SK-N-SH (cell line): Measurements from ENCODE around the gene LCN6. TPM values are rescaled to one million over a fixed set of nuclear protein-coding genes. Genes with fewer than 3 reads are reported as not detected.
A peak's percentile ranks its signal among the peaks of the same experiment; 100 is the strongest.

Source experiments
- CTCF ChIA-PET: fragments of 300-600, 350-600 bp; formaldehyde crosslinking; extraction: SDS; loops from one replicate; lab custom pipeline; 2021; lab: Yijun Ruan, JAX
- POLR2A ChIA-PET: fragments of 350-600 bp; sonication (Branson Sonifier 250); formaldehyde crosslinking; extraction: SDS; loops from one replicate; lab custom pipeline; 2020; ENCODE audit warnings: antibody characterized with exemption, inconsistent platforms; lab: Yijun Ruan, JAX
- DNase-seq: peaks from one replicate; pipeline ENCODE4 v3.0.0; 2012
- H2AFZ ChIP-seq: fragments of 200-600 bp; sonication (generic); 2 replicates; pipeline ENCODE4 v1.8.1; 2016; ENCODE audit warnings: antibody characterized with exemption, mild to moderate bottlenecking, low read depth
- H3F3A ChIP-seq: fragments of 200-600 bp; sonication (generic); replicated peaks from 2 replicates; pipeline ENCODE3; 2016; ENCODE audit warnings: antibody characterized with exemption, mild to moderate bottlenecking; ENCODE audit not compliant: insufficient read depth
- H3K27ac ChIP-seq, 2 experiments: fragments of 200-500 bp in 1 of 2; fragments of 200-600 bp in 1 of 2; sonication (Bioruptor generic) in 1 of 2; sonication (generic), shearing (Covaris generic) in 1 of 2; 2 replicates each; pipeline versions ENCODE4 v1.5.1 to v1.6.1; 2014 to 2016; ENCODE audit warnings: low read depth in 2 of 2, inconsistent platforms in 1 of 2, low read length in 1 of 2, mild to moderate bottlenecking in 1 of 2, mixed read lengths in 1 of 2
- H3K27me3 ChIP-seq: fragments of 200-600 bp; sonication (generic), shearing (Covaris generic); 2 replicates; pipeline ENCODE4 v1.6.1; 2016; ENCODE audit warnings: mixed run types; ENCODE audit not compliant: insufficient read depth
- H3K36me3 ChIP-seq, 2 experiments: fragments of 200-500 bp in 1 of 2; fragments of 200-600 bp in 1 of 2; sonication (Bioruptor generic) in 1 of 2; sonication (generic) in 1 of 2; replicated peaks in 1 of 2; 2 replicates each; pipeline versions ENCODE3 to v1.5.1; 2014 to 2016; ENCODE audit warnings: low read length in 1 of 2, mild to moderate bottlenecking in 1 of 2; ENCODE audit not compliant: insufficient read depth in 2 of 2, control insufficient read depth in 1 of 2
- H3K4me1 ChIP-seq, 2 experiments: fragments of 200-500 bp in 1 of 2; fragments of 200-600 bp in 1 of 2; sonication (Bioruptor generic) in 1 of 2; sonication (generic), shearing (Covaris generic) in 1 of 2; 2 replicates each; pipeline versions ENCODE4 v1.5.1 to v1.6.1; 2014 to 2016; ENCODE audit warnings: low read depth in 1 of 2, low read length in 1 of 2, mixed run types in 1 of 2; ENCODE audit not compliant: insufficient read depth in 2 of 2, control insufficient read depth in 1 of 2
- H3K4me2 ChIP-seq: fragments of 200-600 bp; sonication (generic), shearing (Covaris generic); 2 replicates; pipeline ENCODE4 v1.6.1; 2017; ENCODE audit warnings: mixed run types
- H3K4me3 ChIP-seq, 2 experiments: fragments of 200-500 bp in 1 of 2; fragments of 200-600 bp in 1 of 2; sonication (Bioruptor generic) in 1 of 2; sonication (generic), shearing (Covaris generic) in 1 of 2; 2 replicates each; pipeline versions ENCODE4 v1.5.1 to v1.8.1; 2014 to 2016; ENCODE audit warnings: low read depth in 2 of 2, inconsistent platforms in 1 of 2, low read length in 1 of 2, mild to moderate bottlenecking in 1 of 2, mixed read lengths in 1 of 2, moderate library complexity in 1 of 2
- H3K79me2 ChIP-seq: fragments of 200-600 bp; sonication (generic); 2 replicates; pipeline ENCODE4 v1.8.1; 2017; ENCODE audit warnings: mild to moderate bottlenecking; ENCODE audit not compliant: insufficient read depth
- H3K9ac ChIP-seq: fragments of 200-600 bp; sonication (generic); 2 replicates; pipeline ENCODE4 v1.6.1; 2017; ENCODE audit warnings: mixed run types
- H3K9me2 ChIP-seq: fragments of 200-600 bp; sonication (generic); 2 replicates; pipeline ENCODE4 v1.6.1; 2017; ENCODE audit warnings: mixed run types
- H3K9me3 ChIP-seq: fragments of 200-600 bp; sonication (generic); 2 replicates; pipeline ENCODE4 v1.6.1; 2017; ENCODE audit warnings: mixed run types, mild to moderate bottlenecking, moderate library complexity
- H4K20me1 ChIP-seq: fragments of 200-600 bp; sonication (generic); 2 replicates; pipeline ENCODE4 v1.6.1; 2017; ENCODE audit warnings: mild to moderate bottlenecking, mixed run types; ENCODE audit not compliant: insufficient read depth
- EP300 ChIP-seq, 2 experiments: IDR thresholded peaks; 2 replicates each; pipeline versions ENCODE4 v1.4.0 to v1.6.1; 2012; ENCODE audit warnings: borderline replicate concordance in 1 of 2, low read depth in 1 of 2, low read length in 1 of 2
- FOXJ3 ChIP-seq: sonication (generic); formaldehyde crosslinking; IDR thresholded peaks from 2 replicates; pipeline ENCODE4 v1.5.1; 2020; ENCODE audit warnings: mild to moderate bottlenecking, missing genetic modification reagents
- MXI1 ChIP-seq: IDR thresholded peaks from 2 replicates; pipeline ENCODE4 v1.6.1; 2012; ENCODE audit warnings: mild to moderate bottlenecking, low read depth, low read length, improper control_type of control experiment
- NRF1 ChIP-seq: IDR thresholded peaks from 2 replicates; pipeline ENCODE4 v1.6.1; 2012; ENCODE audit warnings: low read depth, mild to moderate bottlenecking, low read length
- POLR2AphosphoS5 ChIP-seq: IDR thresholded peaks from 2 replicates; pipeline ENCODE4 v1.6.1; 2012; ENCODE audit warnings: low read depth, low read length
- RCOR1 ChIP-seq: fragments of 150-350 bp; IDR thresholded peaks from 2 replicates; pipeline ENCODE4 v1.6.1; 2017; ENCODE audit warnings: antibody characterized with exemption, low read length
- RXRA ChIP-seq: IDR thresholded peaks from 2 replicates; pipeline ENCODE4 v1.4.0; 2012; ENCODE audit warnings: low read depth, mild to moderate bottlenecking, borderline replicate concordance
- TAF1 ChIP-seq: IDR thresholded peaks from 2 replicates; pipeline ENCODE4 v1.6.1; 2012; ENCODE audit warnings: low read depth, mild to moderate bottlenecking, low read length, moderate library complexity, borderline replicate concordance
- TCF12 ChIP-seq: IDR thresholded peaks from 2 replicates; pipeline ENCODE4 v1.4.0; 2012
- YY1 ChIP-seq: IDR thresholded peaks from 2 replicates; pipeline ENCODE4 v1.4.0; 2012; ENCODE audit warnings: low read depth, mild to moderate bottlenecking
- WGBS: methylation state at CpG from one replicate; pipeline ENCODE4 v1.1.6; 2017; ENCODE audit warnings: low lambda C conversion rate; 5-methylcytosine and 5-hydroxymethylcytosine counted together
- polyA plus RNA-seq, 3 experiments: library from polyadenylated mRNA; depleted of rRNA; stranded (reverse); fragments of >200 nt; gene quantifications; 2 replicates each; pipeline ENCODE4 v1.2.3, GENCODE V29; 2012
- TF ChIP-seq, protein P1 (sequence below): fragments of 200-600 bp; sonication (generic); IDR thresholded peaks from 2 replicates; pipeline ENCODE4 v1.6.1; 2017; ENCODE audit warnings: antibody characterized with exemption, mild to moderate bottlenecking, moderate library complexity
- TF ChIP-seq, protein P2 (sequence below): IDR thresholded peaks from 2 replicates; pipeline ENCODE4 v1.6.1; 2012; ENCODE audit warnings: mild to moderate bottlenecking, low read depth, low read length, moderate library complexity
- TF ChIP-seq, protein P3 (sequence below): IDR thresholded peaks from 2 replicates; pipeline ENCODE4 v1.4.0; 2012; ENCODE audit warnings: low read depth
- TF ChIP-seq, protein P4 (sequence below): IDR thresholded peaks from 2 replicates; pipeline ENCODE4 v1.4.0; 2012; ENCODE audit warnings: low read depth, borderline replicate concordance
- TF ChIP-seq, protein P5 (sequence below): fragments of 150-350 bp; IDR thresholded peaks from 2 replicates; pipeline ENCODE4 v1.6.1; 2017; ENCODE audit warnings: antibody characterized with exemption, low read length, low read depth, borderline replicate concordance

LCN6 gene
- polyA plus RNA-seq, 1 of the 3 experiments (the other 2 are of a cell fraction) = not detected

DNA sequence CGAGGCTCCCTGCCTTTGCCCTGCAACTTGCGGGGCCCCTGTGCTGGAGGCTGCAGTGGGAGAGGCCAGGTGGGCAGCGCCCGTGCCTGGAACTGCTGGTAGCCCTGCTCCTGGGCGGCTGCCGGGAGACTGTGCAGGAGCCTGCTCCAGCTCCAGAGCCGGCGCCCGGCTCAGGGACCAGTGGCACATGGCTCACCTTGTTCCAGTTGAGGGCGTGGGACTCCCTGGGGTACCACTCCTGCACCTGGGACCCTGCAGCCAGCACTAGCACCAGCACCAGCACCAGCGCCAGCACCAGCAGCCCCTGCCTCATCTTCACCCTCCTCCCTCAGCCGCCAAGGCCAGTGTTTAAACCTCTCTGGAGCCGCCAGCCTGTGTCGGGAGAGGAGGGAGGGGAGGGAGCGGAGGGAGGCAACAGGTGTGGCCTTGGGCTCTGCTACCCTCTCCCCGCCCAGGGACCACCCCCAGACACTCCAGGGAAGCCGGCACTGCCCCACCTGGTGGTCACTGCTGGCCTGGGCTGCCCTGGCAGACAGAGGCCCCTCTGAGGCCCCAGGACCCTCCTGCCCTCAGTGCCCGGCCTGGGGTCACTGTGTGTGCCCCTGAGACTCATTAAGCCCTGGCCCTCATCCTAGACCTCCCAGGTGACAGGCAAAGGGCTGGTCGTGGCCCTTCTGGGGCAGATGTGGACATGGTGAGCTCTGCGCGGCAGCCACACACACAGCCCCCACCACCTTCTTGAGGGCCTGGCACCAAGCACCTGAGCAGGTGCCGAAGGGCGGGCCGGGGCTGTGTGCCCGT, 5.5 kb downstream of the LCN6 start, which contains the start of gene LCN10:
TSS of gene LCN10 (minus strand) at position 350 of the 801 bp plus-strand sequence. CDS start at position 313, 37 bp downstream.
- Histone ChIP-seq H3F3A (no peaks in the 10 kb centered on the region), H3K4me3 (no peak within 1 kb of the TSS), H4K20me1 (no peaks in the 10 kb centered on the region), H3K36me3 (no peaks in the 10 kb centered on the region), H3K27me3 (no peaks in the 10 kb centered on the region), H3K27ac (no peak within 1 kb of the TSS), H3K9me2 (no peaks in the 10 kb centered on the region), H3K4me2 (no peak within 1 kb of the TSS), H3K4me1 (peaks cover 0 to 5% of the 10 kb centered on the region in 2 experiments; a peak in 1 of 4 replicates), H2AFZ (no peak within 1 kb of the TSS), H3K79me2 (no peaks in the 10 kb centered on the region), H3K9me3 (no peaks in the 10 kb centered on the region), H3K9ac (no peak within 1 kb of the TSS)
- WGBS = 63% methylated on average over 12 of the region's 25 CpGs
- POLR2A ChIA-PET = no interaction called here
- CTCF ChIA-PET = interaction anchor here (0.6 to 4.2 kb wide), 9 partner anchors 11 to 287 kb away, joined by 3 to 34 read pairs (median 6); partner anchors contain the start of gene LCN8
- no peak for TF ChIP-seq EP300 (IDR thresholded peaks at IDR 0.05; ENCODE audit: borderline replicate concordance in 1 of 2, low read depth in 1 of 2, low read length in 1 of 2)
- TF ChIP-seq, protein P1, sequence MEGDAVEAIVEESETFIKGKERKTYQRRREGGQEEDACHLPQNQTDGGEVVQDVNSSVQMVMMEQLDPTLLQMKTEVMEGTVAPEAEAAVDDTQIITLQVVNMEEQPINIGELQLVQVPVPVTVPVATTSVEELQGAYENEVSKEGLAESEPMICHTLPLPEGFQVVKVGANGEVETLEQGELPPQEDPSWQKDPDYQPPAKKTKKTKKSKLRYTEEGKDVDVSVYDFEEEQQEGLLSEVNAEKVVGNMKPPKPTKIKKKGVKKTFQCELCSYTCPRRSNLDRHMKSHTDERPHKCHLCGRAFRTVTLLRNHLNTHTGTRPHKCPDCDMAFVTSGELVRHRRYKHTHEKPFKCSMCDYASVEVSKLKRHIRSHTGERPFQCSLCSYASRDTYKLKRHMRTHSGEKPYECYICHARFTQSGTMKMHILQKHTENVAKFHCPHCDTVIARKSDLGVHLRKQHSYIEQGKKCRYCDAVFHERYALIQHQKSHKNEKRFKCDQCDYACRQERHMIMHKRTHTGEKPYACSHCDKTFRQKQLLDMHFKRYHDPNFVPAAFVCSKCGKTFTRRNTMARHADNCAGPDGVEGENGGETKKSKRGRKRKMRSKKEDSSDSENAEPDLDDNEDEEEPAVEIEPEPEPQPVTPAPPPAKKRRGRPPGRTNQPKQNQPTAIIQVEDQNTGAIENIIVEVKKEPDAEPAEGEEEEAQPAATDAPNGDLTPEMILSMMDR = peak; percentile 42
- TF ChIP-seq RCOR1 = no peak
- DNase-seq = peak; percentile 80

DNA sequence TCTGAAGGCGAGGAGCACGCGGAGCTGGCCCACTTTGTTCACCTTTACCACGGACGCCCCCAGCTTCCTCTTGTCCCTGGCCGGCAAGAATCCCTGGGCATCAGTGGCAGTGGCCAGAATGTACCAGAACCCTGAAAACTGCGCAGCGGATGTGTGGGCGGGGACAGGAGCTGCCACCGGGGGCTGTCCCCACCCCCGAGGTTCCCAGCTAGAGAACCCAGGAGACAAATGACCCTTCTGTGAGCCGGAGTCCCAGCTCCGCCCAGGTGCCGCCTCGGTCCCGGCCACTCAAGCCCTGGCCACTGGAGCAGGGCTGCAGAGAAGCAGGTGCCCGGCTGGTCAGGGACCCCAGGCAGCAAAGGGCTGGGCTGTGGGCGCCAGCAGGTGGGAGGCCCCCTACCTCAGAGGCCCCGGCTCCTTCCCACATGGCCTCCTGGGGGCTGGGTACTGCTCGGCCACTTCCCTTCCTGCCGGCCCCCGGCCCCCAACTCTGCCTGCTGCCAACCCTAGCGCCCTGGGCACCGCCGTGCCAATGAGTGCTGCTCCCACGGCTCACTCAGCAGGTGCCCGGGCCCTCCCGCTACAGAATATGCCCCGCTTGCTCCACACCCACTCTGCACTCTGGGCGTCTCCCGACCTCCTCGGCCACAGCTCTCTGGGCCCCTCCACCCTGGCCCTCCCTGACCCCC, 6.3 kb downstream of the LCN6 start:
- H4K20me1 ChIP-seq = no peaks in the 10 kb centered on the region
- H3K9ac ChIP-seq = no peak overlapping the region
- H3K79me2 ChIP-seq = no peaks in the 10 kb centered on the region
- H3K9me3 ChIP-seq = no peaks in the 10 kb centered on the region
- ChIA-PET CTCF (interaction anchor here (1.0 to 4.2 kb wide), 6 partner anchors 10 to 27 kb away, joined by 4 to 34 read pairs (median 6); partner anchors contain the start of gene LCN8), POLR2A (no interaction called here)
- H3F3A ChIP-seq = no peaks in the 10 kb centered on the region
- peaks cover 0 to 5% of the 10 kb centered on the region in 2 experiments; a peak in 1 of 4 replicates for H3K4me1 ChIP-seq
- no peak overlapping the region for H3K27ac ChIP-seq
- no peaks in the 10 kb centered on the region for H3K27me3 ChIP-seq
- DNase-seq = no peak
- no peak overlapping the region for H2AFZ ChIP-seq
- H3K9me2 ChIP-seq = no peaks in the 10 kb centered on the region
- 83% methylated on average over 17 of the region's 32 CpGs for WGBS
- H3K4me2 ChIP-seq = no peak overlapping the region
- H3K36me3 ChIP-seq = no peaks in the 10 kb centered on the region
- no peak overlapping the region for H3K4me3 ChIP-seq
- TF ChIP-seq, protein P2, sequence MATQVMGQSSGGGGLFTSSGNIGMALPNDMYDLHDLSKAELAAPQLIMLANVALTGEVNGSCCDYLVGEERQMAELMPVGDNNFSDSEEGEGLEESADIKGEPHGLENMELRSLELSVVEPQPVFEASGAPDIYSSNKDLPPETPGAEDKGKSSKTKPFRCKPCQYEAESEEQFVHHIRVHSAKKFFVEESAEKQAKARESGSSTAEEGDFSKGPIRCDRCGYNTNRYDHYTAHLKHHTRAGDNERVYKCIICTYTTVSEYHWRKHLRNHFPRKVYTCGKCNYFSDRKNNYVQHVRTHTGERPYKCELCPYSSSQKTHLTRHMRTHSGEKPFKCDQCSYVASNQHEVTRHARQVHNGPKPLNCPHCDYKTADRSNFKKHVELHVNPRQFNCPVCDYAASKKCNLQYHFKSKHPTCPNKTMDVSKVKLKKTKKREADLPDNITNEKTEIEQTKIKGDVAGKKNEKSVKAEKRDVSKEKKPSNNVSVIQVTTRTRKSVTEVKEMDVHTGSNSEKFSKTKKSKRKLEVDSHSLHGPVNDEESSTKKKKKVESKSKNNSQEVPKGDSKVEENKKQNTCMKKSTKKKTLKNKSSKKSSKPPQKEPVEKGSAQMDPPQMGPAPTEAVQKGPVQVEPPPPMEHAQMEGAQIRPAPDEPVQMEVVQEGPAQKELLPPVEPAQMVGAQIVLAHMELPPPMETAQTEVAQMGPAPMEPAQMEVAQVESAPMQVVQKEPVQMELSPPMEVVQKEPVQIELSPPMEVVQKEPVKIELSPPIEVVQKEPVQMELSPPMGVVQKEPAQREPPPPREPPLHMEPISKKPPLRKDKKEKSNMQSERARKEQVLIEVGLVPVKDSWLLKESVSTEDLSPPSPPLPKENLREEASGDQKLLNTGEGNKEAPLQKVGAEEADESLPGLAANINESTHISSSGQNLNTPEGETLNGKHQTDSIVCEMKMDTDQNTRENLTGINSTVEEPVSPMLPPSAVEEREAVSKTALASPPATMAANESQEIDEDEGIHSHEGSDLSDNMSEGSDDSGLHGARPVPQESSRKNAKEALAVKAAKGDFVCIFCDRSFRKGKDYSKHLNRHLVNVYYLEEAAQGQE = no peak
- TF ChIP-seq NRF1 (no peak), RXRA (no peak), TAF1 (no peak), TCF12 (no peak), MXI1 (no peak), FOXJ3 (CRISPR knock-in tag) (no peak), POLR2AphosphoS5 (no peak), YY1 (no peak)
- TF ChIP-seq, protein P3, sequence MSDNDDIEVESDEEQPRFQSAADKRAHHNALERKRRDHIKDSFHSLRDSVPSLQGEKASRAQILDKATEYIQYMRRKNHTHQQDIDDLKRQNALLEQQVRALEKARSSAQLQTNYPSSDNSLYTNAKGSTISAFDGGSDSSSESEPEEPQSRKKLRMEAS = no peak
- TF ChIP-seq, protein P4, sequence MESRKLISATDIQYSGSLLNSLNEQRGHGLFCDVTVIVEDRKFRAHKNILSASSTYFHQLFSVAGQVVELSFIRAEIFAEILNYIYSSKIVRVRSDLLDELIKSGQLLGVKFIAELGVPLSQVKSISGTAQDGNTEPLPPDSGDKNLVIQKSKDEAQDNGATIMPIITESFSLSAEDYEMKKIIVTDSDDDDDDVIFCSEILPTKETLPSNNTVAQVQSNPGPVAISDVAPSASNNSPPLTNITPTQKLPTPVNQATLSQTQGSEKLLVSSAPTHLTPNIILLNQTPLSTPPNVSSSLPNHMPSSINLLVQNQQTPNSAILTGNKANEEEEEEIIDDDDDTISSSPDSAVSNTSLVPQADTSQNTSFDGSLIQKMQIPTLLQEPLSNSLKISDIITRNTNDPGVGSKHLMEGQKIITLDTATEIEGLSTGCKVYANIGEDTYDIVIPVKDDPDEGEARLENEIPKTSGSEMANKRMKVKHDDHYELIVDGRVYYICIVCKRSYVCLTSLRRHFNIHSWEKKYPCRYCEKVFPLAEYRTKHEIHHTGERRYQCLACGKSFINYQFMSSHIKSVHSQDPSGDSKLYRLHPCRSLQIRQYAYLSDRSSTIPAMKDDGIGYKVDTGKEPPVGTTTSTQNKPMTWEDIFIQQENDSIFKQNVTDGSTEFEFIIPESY = no peak
- TF ChIP-seq, protein P5, sequence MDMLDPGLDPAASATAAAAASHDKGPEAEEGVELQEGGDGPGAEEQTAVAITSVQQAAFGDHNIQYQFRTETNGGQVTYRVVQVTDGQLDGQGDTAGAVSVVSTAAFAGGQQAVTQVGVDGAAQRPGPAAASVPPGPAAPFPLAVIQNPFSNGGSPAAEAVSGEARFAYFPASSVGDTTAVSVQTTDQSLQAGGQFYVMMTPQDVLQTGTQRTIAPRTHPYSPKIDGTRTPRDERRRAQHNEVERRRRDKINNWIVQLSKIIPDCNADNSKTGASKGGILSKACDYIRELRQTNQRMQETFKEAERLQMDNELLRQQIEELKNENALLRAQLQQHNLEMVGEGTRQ = no peak
